ENCODE measurements around the gene WSB1. TPM values are rescaled to one million over a fixed set of nuclear protein-coding genes. Genes with fewer than 3 reads are reported as not detected.

WSB1 gene
- total and polyA plus RNA-seq, 10 of the 15 experiments (the other 5 are each of a cell fraction or from before 2014, with no cell fraction given), result 26.6 to 458 (median 101) TPM

GRCh38 chr17:27315322-27315721 lies 21.4 kb downstream of the WSB1 start:
- Histone ChIP-seq H3K79me2 (ENCODE audit: control insufficient read depth, insufficient read depth, low read length) (no peaks in the 10 kb centered on the region), H3K9me3 (replicated peaks; ENCODE audit: control insufficient read depth, insufficient read depth, low read length) (no peaks in the 10 kb centered on the region), H3K4me3 (no peak overlapping the region), H3K4me1 (ENCODE audit: control insufficient read depth, insufficient read depth, low read length) (no peaks in the 10 kb centered on the region), H2AFZ (ENCODE audit: control insufficient read depth, low read depth, low read length) (no peak overlapping the region), H3K36me3 (ENCODE audit: control insufficient read depth in 2 of 2, insufficient read depth in 2 of 2, low read length in 1 of 2) (peaks cover 12 to 38% of the 10 kb centered on the region in 2 experiments), H3K9ac (ENCODE audit: control insufficient read depth, insufficient read depth, low read length) (no peak overlapping the region), H4K20me1 (ENCODE audit: control insufficient read depth, insufficient read depth) (no peaks in the 10 kb centered on the region), H3K27ac (ENCODE audit: control insufficient read depth, insufficient read depth) (no peak overlapping the region), H3K27me3 (replicated peaks in 1 of 2; ENCODE audit: control insufficient read depth in 2 of 2, insufficient read depth in 2 of 2, low read length in 1 of 2) (no peaks in the 10 kb centered on the region), H3K4me2 (ENCODE audit: control insufficient read depth, insufficient read depth) (no peak overlapping the region)
- ChIA-PET POLR2A (no interaction called here), CTCF (interaction anchor here (1.1 to 1.5 kb wide), 7 partner anchors 12 to 287 kb away, joined by 3 to 6 read pairs (median 3); no protein-coding TSS in a partner anchor), RAD21 (ENCODE audit: unreplicated experiment) (no interaction called here), SMC1A (ENCODE audit: uncharacterized antibody, unreplicated experiment) (interaction anchor here (1.5 to 1.6 kb wide), 2 partner anchors 19 to 73 kb away, joined by 3 to 7 read pairs; no protein-coding TSS in a partner anchor)
- 80% methylated on average over 6 of the region's 6 CpGs for WGBS (ENCODE audit: insufficient coverage, insufficient replicate concordance, low lambda C conversion rate, missing lambda C conversion rate)
- no peak for TF ChIP-seq NR2F1 (conservative IDR thresholded peaks at IDR 0.05)
- 0 out of 2 replicates have a peak, but pooled peaks have one; percentile 8 for TF ChIP-seq POLR2AphosphoS2 (IDR thresholded peaks at IDR 0.05; ENCODE audit: low read depth, low read length)
- no peak for TF ChIP-seq CTCF (IDR thresholded peaks at IDR 0.05 in 2 of 3, conservative IDR thresholded peaks at IDR 0.05 in 1 of 3; ENCODE audit: control insufficient read depth in 2 of 3, extremely low read depth in 1 of 3, insufficient read depth in 1 of 3, low read depth in 3 of 3, low read length in 3 of 3)
- in situ Hi-C loops (cut with MboI), result no loop called here
- no peak for DNase-seq (ENCODE audit: low read depth, low spot score)
- no peak for ATAC-seq
- no peak for FAIRE-seq
- BruUV-seq (replicated peaks), result no TSS peak
- intact Hi-C loops (cut with micrococcal nuclease; ENCODE audit: unreplicated experiment), result no loop called here

- H3K4me2 ChIP-seq (ENCODE audit: control insufficient read depth, insufficient read depth), result no peak overlapping the region
- WGBS (ENCODE audit: insufficient coverage, insufficient replicate concordance, low lambda C conversion rate, missing lambda C conversion rate), result 97% methylated on average over 7 of the region's 7 CpGs
- ChIA-PET CTCF (interaction anchor here (1.1 to 1.5 kb wide), 5 partner anchors 15 to 287 kb away, joined by 3 to 5 read pairs (median 3); no protein-coding TSS in a partner anchor), RAD21 (ENCODE audit: unreplicated experiment) (no interaction called here), POLR2A (no interaction called here), SMC1A (ENCODE audit: uncharacterized antibody, unreplicated experiment) (interaction anchor here (1.3 kb wide), 1 partner anchor 10 kb away, joined by 4 read pairs; no protein-coding TSS in a partner anchor)
- FAIRE-seq (no peak), DNase-seq (ENCODE audit: low read depth, low spot score) (no peak), ATAC-seq (no peak)
- no peaks in the 10 kb centered on the region for H4K20me1 ChIP-seq (ENCODE audit: control insufficient read depth, insufficient read depth)
- in situ Hi-C loops (cut with MboI), result no loop called here
- H3K27ac ChIP-seq (ENCODE audit: control insufficient read depth, insufficient read depth), result no peak overlapping the region
- H3K27me3 ChIP-seq (replicated peaks in 1 of 2; ENCODE audit: control insufficient read depth in 2 of 2, insufficient read depth in 2 of 2, low read length in 1 of 2), result no peaks in the 10 kb centered on the region
- H3K9ac ChIP-seq (ENCODE audit: control insufficient read depth, insufficient read depth, low read length), result no peak overlapping the region
- H3K4me1 ChIP-seq (ENCODE audit: control insufficient read depth, insufficient read depth, low read length), result no peaks in the 10 kb centered on the region
- TF ChIP-seq SMC3 (IDR thresholded peaks at IDR 0.05; ENCODE audit: borderline replicate concordance, low read length), result no peak
- intact Hi-C loops (cut with micrococcal nuclease; ENCODE audit: unreplicated experiment), result no loop called here
- BruUV-seq (replicated peaks), result no TSS peak
- no peaks in the 10 kb centered on the region for H3K9me3 ChIP-seq (replicated peaks; ENCODE audit: control insufficient read depth, insufficient read depth, low read length)
- H3K79me2 ChIP-seq (ENCODE audit: control insufficient read depth, insufficient read depth, low read length), result no peaks in the 10 kb centered on the region
- no peak overlapping the region for H2AFZ ChIP-seq (ENCODE audit: control insufficient read depth, low read depth, low read length)
- H3K36me3 ChIP-seq (ENCODE audit: control insufficient read depth in 2 of 2, insufficient read depth in 2 of 2, low read length in 1 of 2), result peaks cover 9 to 32% of the 10 kb centered on the region in 2 experiments
- H3K4me3 ChIP-seq, result no peak overlapping the region
These were observed 22.0 kb downstream of the WSB1 start for GRCh38 chr17:27315796-27316465.

Data from GM12878 (cell line).